GM21619 (cell line): Measurements from ENCODE around the gene PECR.
A peak's percentile ranks its signal among the peaks of the same experiment; 100 is the strongest.
"Not testable (repeated sequence)": the region's sequence is repeated elsewhere in the genome, so short reads cannot be mapped to it uniquely, and the experiment has no call there.

Source experiments
- ATAC-seq: cut with Tn5 transposase; IDR thresholded peaks from one replicate; pipeline ENCODE4 v1.9.1; 2021; ENCODE audit not compliant: unreplicated experiment

PECR gene

DNA sequence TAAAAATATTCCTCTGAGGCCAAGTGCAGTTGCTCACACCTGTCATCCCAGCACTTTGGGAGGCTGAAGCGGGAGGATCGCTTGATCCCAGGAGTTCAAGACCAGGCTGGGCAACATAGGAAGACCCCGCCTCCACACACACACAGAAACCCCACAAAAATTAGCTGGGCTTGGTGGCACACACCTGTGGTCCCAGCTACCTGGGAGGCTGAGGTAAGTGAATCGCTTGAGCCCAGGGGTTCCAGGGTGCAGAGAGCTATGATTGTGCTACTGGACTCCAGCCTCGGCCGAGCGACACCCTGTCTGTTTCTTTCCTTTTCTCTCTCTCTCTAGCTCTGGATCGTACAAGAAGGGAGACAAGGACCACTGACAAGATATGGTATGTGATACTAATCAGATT lies 25.7 kb upstream of the PECR start:
- ATAC-seq = no peak

DNA sequence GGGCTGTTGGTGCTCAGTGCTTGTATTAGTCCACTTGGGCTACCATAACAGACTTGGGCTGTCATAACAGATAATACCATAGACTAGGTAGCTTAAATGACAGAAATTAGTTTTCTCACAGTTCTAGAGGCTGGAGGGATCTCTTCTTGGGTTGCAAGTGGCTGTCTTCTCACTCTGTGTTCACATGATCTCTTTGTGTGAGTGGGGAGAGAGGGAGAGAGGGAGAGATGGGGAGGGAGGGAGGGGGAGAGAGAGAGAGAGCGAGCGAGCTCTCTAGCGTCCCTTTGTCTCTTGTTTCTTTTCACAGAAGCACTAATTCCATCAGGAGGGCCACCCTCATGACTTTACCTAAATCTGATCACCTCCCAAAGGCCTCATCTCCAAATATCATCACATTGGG lies 23.1 kb upstream of the PECR start:
- ATAC-seq = no peak

DNA sequence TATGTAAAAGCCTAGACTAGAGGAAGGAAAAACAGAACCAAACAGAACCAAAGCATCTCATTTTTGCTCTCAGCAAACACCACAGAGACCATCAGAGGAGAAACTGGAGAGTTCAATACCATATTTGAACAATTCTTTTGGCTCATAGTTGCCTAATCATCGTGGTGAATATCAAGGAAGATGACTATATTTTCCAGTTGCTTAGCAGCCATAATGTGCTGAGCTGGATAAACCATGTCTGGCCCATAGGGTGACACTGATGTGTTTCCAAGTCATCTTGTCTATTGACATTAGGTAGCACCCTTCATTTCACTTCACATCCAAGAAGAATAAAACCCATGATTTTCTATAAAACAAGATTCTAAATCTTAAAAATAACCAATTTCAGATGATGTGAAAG lies 21.6 kb upstream of the PECR start:
- no peak for ATAC-seq

- no peak for ATAC-seq
Measured at GRCh38 chr2:216101109-216101508, 19.5 kb upstream of the PECR start.

GRCh38 chr2:216098421-216099334 lies 17.1 kb upstream of the PECR start:
- no peak for ATAC-seq

GRCh38 chr2:216094701-216095100 lies 13.1 kb upstream of the PECR start:
- no peak for ATAC-seq

DNA sequence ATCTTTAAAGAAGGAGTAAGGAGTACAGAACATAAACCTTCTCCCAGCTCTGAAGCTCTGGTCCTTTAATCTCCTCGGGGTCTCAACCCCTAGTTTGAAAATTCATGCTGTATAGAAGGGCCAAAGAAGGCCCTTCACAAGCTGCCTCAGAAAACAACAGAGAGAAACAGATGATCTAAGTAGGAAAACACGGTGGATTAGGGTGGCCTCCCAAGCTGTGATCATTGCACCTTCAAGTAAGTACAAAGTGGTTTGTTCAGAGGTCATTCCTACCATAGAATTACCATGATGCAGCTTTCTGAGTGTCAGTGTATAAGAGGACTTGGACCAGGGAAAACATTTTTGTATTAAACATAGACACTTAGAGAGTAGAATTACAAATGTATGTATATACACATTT lies 11.0 kb upstream of the PECR start:
- no peak for ATAC-seq

- peak; percentile 63 for ATAC-seq
Measured at GRCh38 chr2:216090369-216090786, 8.8 kb upstream of the PECR start.

GRCh38 chr2:216086207-216086893 lies 4.7 kb upstream of the PECR start:
- no peak for ATAC-seq

- no peak for ATAC-seq
Measured at GRCh38 chr2:216084547-216084946, 2.9 kb upstream of the PECR start.

GRCh38 chr2:216083464-216084281 lies 2.1 kb upstream of the PECR start:
- no peak for ATAC-seq

DNA sequence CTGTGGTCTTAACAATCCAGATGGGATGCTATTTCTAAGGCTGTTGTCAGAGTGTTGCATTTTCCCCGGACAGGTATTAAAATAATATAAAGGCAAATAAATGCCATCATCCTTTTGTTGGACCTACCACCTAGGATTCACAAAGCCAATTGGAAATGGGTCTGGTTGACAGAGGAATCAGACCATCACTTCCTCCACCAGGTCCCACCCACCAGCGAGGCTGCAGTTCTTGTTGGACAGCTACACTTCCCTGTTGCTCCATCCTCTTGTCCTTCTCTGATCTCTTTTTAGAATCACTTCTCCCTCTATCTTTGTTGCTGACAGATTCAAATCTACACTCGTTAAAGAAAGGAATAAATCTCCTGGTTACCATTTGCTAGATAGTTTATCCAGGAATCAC lies 1.2 kb upstream of the PECR start:
- ATAC-seq = no peak

DNA sequence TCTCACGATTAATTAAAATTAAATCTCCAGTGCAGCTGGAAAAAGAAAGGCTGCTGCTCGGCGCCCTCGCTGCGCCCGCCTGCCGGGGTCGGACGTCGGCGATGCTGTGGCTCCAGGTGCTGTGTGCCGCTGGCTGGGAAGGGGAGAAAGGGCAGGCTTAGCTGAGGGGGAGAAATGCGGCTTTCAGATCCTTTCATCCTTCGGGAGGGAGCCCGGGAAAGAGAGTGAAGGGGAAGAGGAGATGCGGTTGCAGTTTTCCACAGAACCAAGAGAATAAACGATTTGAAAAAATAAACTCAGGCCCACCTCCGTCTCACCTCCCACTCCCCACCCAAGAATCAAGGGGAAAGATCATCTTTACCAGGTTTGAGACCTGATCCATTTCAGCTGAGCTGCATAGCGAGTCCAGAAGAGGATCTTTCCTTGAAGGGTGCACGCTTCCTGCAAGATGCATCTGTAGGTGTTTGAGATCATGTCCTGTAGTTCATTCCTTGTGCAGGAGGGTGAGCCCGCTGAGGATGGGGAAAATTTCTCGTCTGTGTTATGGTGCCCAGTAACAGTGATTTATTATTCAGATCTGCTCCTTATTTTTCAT lies 605 bp upstream of the PECR start:
- peak; percentile 16 for ATAC-seq

DNA sequence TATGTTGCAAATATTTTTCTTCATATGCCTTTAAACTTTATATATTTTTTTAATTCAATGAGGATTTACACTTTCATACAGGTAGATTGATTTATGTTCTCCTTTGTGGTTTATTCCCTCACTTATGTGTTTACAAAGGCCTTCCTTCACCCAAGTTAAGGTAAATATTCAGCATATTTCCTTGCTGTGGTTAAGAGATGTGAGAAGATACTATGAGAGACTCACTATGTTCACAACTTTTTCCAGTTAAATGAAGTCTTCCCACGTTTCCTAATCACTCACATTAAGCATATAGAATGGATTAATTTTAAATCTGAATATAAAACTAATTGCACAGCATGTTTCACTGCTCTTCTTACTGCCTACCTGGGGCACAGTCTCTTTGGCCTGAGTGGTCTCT lies 597 bp downstream of the PECR start:
- ATAC-seq = no peak

DNA sequence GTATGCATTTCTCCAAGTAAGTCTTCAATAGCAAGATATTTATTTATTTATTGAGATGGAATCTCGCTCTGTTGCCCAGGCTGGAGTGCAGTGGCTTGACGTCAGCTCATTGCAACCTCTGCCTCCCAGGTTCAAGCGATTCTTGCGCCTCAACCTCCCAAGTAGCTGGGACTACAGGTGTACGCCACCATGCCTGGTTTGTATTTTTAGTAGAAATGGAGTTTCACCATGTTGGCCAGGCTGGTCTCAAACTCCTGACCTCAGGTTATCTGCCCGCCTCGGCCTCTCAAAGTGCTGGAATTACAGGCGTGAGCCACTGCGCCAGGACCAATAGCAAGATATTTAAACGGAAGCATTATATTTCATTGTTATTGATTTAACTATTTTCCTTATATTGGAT lies 1.6 kb downstream of the PECR start:
- not testable (repeated sequence) for ATAC-seq

DNA sequence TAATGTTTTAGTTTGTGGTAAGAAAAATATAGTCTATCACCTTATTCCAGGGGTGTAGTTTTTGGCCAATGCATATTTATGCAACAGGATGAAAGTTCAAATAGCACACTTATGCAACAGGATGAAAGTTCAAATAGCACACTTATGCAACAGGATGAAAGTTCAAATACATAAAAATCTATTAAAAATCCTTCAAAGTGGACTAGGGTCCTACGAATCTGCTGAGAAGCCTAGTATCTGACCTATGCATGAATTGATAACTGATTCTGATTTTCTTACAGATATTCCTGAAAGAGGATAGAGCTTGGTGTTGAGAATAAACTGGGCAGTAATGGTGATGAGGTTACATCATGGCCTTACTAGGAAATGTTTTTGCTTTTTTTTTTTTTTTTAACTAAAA lies 2.8 kb downstream of the PECR start:
- ATAC-seq = no peak

- ATAC-seq = no peak
Measured at GRCh38 chr2:216075510-216076485, 5.8 kb downstream of the PECR start.

GRCh38 chr2:216074794-216075193 lies 6.8 kb downstream of the PECR start:
- no peak for ATAC-seq

DNA sequence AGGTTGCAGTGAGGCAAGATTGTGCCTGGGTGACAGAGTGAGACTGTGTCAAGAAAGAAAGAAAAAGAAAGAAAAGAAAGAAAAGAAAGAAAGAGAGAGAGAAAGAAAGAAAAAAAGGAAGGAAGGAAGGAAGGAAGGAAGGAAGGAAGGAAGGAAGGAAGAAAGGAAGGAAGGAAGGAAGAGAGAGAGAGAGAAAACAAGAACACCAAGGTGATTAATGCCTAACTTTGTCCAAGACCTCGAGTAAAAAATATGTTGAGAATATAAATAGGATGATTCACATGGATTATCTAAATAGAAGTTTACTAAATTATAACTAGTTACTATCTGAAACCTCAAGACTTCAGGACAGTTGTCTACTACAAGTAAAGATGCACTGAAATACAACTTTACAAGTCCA lies 7.2 kb downstream of the PECR start:
- no peak for ATAC-seq

DNA sequence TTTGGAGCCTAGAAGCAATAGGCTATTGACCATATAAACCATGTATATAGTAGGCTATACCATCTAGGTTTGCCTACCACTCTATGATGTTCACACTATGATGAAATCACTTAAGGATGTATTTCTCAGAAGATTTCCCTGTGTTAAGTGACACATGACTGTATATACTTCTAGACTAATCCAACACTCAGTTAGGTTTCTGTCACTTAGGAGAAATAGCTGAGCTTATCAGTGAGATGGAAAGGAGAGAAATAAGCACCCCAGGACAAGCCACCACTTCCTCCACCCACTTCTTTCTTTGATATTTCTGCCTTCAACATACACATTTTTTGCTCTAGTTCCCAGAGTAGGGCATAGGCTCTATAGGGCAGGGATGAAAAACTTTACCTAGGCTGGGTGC lies 7.8 kb downstream of the PECR start:
- no peak for ATAC-seq
